HG03521 (cell line): ENCODE results near the gene BRI3BP.
"Not testable (repeated sequence)": the region's sequence is repeated elsewhere in the genome, so short reads cannot be mapped to it uniquely, and the experiment has no call there.

Experiments used
- ATAC-seq: cut with Tn5 transposase; IDR thresholded peaks from one replicate; pipeline ENCODE4 v1.9.1; 2021; ENCODE audit warnings: mild to moderate bottlenecking, moderate library complexity; ENCODE audit not compliant: unreplicated experiment

The BRI3BP gene

GRCh38 chr12:125021096-125021495 lies 27.7 kb downstream of the BRI3BP start:
- no peak for ATAC-seq

GRCh38 chr12:125021771-125022170 lies 28.3 kb downstream of the BRI3BP start:
- ATAC-seq, result no peak

- no peak for ATAC-seq
These were observed 29.6 kb downstream of the BRI3BP start for GRCh38 chr12:125023065-125023464.

- ATAC-seq, result no peak
These were observed 31.6 kb downstream of the BRI3BP start for GRCh38 chr12:125024949-125025563.

GRCh38 chr12:125025606-125026235 lies 32.3 kb downstream of the BRI3BP start:
- ATAC-seq, result no peak

GRCh38 chr12:125028106-125028505 lies 34.7 kb downstream of the BRI3BP start:
- ATAC-seq, result no peak

GRCh38 chr12:125029761-125030358 lies 36.4 kb downstream of the BRI3BP start:
- no peak for ATAC-seq

GRCh38 chr12:125031471-125031870 lies 38.0 kb downstream of the BRI3BP start:
- not testable (repeated sequence) for ATAC-seq

- no peak for ATAC-seq
These were observed 39.2 kb downstream of the BRI3BP start for GRCh38 chr12:125032466-125033152.

- ATAC-seq, result no peak
These were observed 39.8 kb downstream of the BRI3BP start for GRCh38 chr12:125033288-125033687.

GRCh38 chr12:125038976-125039625 lies 45.7 kb downstream of the BRI3BP start:
- no peak for ATAC-seq

- ATAC-seq, result no peak
These were observed 55.6 kb downstream of the BRI3BP start for GRCh38 chr12:125049093-125049458.

- no peak for ATAC-seq
These were observed 57.0 kb downstream of the BRI3BP start for GRCh38 chr12:125050446-125050845.

- no peak for ATAC-seq
These were observed 57.4 kb downstream of the BRI3BP start for GRCh38 chr12:125050868-125051267.

- ATAC-seq, result no peak
These were observed 60.4 kb downstream of the BRI3BP start for GRCh38 chr12:125053821-125054220.

GRCh38 chr12:125055591-125055990 lies 62.1 kb downstream of the BRI3BP start:
- ATAC-seq, result no peak

GRCh38 chr12:125056306-125056705 lies 62.9 kb downstream of the BRI3BP start:
- ATAC-seq, result no peak

GRCh38 chr12:125057708-125058107 lies 64.3 kb downstream of the BRI3BP start:
- no peak for ATAC-seq

- no peak for ATAC-seq
These were observed 67.8 kb downstream of the BRI3BP start for GRCh38 chr12:125061229-125061628.

- ATAC-seq, result not testable (repeated sequence)
These were observed 70.1 kb downstream of the BRI3BP start for GRCh38 chr12:125063522-125063921.

- ATAC-seq, result no peak
These were observed 71.0 kb downstream of the BRI3BP start for GRCh38 chr12:125064492-125064891.
